ENCODE measurements around the gene GLT1D1. TPM values are rescaled to one million over a fixed set of nuclear protein-coding genes. Genes with fewer than 3 reads are reported as not detected.

GLT1D1 gene
- total RNA-seq, 4 donors from 2014 or later: 0.57 to 2.9 (median 1.4) TPM

DNA sequence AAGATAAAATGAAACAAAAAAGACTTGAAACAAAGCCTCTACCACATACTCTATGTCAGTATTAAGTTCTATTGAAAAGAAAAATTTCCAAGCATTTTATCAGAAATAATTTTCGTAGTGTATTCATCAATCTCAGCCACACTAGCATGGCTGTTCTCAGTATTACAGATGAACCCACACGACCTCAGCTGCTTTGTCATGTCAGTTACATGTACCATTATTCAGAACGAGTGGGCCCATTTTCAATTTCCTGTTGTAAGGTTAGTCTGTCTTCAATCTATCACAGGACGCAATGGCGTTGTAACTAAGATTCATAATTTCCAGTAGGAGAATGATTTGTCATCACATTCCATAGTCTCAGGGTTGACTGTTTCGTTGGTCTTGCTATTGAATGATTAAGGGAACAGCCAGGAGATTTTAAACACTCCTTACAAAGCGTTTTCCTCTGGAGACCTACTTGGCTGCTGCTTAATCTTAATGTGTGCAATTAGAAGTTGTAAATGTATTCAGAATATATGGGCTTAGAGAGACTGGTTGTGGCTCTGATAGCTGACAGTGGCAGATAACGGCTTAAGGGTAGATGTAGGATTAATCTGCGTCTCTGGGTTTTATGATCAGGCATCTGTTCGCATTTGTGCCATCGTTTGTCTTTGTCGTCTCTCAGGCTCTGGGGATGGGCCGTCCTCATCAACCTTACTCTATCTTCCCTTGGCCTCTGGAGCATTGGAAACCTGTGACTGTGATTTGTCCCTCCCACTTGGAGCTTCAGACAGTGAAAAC lies 65.4 kb downstream of the GLT1D1 start:
- H3K4me1 ChIP-seq: peaks cover 7% of the 10 kb centered on the region
- 68% methylated on average over 13 of the region's 13 CpGs for WGBS
- no peak for TF ChIP-seq POLR2AphosphoS5 (IDR thresholded peaks at IDR 0.05)

DNA sequence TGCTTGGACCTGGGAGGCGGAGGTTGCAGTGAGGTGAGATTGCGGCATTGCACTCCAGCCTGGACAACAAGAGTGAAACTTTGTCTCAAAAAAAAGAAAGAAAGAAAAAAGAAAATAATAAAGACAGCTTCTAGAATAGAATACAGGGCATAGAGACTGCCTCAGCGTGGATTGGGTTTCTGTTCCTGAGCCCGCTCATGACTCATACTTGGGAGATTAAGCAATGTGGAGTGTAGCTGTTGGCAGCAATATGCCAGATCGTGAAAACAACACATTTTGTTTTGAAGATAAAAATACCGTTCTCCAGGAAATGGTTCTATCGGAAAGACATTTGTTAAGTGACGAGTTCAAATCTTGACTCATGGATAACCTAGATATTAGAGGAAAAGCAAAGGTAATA lies 67.2 kb downstream of the GLT1D1 start:
- 31% methylated on average over 8 of the region's 8 CpGs for WGBS
- Histone ChIP-seq H3K36me3 (no peaks in the 10 kb centered on the region), H3K4me1 (peaks cover 7% of the 10 kb centered on the region), H3K27me3 (no peaks in the 10 kb centered on the region), H3K9me3 (no peaks in the 10 kb centered on the region), H3K27ac (no peak overlapping the region), H3K4me3 (no peak overlapping the region)
- no peak for TF ChIP-seq EP300 (IDR thresholded peaks at IDR 0.05)
- TF ChIP-seq POLR2AphosphoS5 (IDR thresholded peaks at IDR 0.05): no peak
- no peak for TF ChIP-seq POLR2A (IDR thresholded peaks at IDR 0.05)
- no peak for DNase-seq (ENCODE audit: low spot score in 2 of 2)

More for the DNA sequence above, 65.4 kb downstream of the GLT1D1 start:
- Histone ChIP-seq H3K27ac (no peak overlapping the region), H3K27me3 (no peaks in the 10 kb centered on the region), H3K9me3 (no peaks in the 10 kb centered on the region), H3K36me3 (no peaks in the 10 kb centered on the region), H3K4me3 (no peak overlapping the region)
- no peak for DNase-seq (ENCODE audit: low spot score in 2 of 2)

DNA sequence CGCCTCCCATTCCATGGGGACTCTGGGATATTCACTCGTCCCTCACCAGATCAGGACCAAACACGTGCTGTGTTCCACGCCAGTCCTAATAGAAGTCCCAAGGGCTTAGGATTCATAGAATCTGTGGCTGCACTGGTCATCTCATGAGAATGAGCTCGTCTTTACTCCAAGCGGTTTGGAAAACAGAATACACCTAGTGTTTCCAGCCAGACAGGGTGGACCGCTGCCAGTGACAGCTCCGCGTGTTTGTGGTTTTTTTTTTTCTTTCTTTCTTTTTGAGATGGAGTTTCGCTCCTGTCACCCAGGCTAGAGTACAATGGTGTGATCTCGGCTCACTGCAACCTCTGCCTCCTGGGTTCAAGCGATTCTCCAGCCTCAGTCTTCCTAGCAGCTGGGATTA lies 75.1 kb downstream of the GLT1D1 start:
- TF ChIP-seq POLR2AphosphoS5 (IDR thresholded peaks at IDR 0.05) (no peak), EP300 (IDR thresholded peaks at IDR 0.05) (no peak), POLR2A (IDR thresholded peaks at IDR 0.05) (no peak)
- TF ChIP-seq, protein P1, sequence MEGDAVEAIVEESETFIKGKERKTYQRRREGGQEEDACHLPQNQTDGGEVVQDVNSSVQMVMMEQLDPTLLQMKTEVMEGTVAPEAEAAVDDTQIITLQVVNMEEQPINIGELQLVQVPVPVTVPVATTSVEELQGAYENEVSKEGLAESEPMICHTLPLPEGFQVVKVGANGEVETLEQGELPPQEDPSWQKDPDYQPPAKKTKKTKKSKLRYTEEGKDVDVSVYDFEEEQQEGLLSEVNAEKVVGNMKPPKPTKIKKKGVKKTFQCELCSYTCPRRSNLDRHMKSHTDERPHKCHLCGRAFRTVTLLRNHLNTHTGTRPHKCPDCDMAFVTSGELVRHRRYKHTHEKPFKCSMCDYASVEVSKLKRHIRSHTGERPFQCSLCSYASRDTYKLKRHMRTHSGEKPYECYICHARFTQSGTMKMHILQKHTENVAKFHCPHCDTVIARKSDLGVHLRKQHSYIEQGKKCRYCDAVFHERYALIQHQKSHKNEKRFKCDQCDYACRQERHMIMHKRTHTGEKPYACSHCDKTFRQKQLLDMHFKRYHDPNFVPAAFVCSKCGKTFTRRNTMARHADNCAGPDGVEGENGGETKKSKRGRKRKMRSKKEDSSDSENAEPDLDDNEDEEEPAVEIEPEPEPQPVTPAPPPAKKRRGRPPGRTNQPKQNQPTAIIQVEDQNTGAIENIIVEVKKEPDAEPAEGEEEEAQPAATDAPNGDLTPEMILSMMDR (IDR thresholded peaks at IDR 0.05): no peak
- WGBS: 81% methylated on average over 12 of the region's 12 CpGs
- no peak for DNase-seq (ENCODE audit: low spot score in 2 of 2)
- H3K36me3 ChIP-seq: no peaks in the 10 kb centered on the region
- H3K4me3 ChIP-seq: no peak overlapping the region
- H3K4me1 ChIP-seq: no peaks in the 10 kb centered on the region
- no peaks in the 10 kb centered on the region for H3K27me3 ChIP-seq
- H3K9me3 ChIP-seq: no peaks in the 10 kb centered on the region
- H3K27ac ChIP-seq: no peak overlapping the region

DNA sequence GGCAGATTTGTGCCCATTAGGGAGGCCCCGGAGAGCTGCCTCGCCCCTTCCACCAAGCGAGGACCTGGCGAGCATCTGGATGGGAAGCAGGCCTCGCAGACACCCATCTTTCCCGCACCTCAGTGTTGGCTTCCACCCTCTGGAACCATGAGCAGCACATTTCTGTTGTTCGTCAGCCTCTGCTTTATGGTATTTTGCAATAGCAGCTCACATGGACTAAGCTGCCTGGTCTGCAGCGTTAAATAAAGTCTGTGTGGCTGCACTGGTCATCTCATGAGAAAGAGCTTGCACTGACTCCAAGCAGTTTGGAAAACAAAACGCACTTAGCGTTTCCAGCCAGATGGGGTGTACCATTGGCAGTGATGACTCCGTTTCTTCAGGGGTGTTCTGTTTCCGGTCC lies 75.8 kb downstream of the GLT1D1 start:
- Histone ChIP-seq H3K27me3 (no peaks in the 10 kb centered on the region), H3K36me3 (no peaks in the 10 kb centered on the region), H3K27ac (no peak overlapping the region), H3K9me3 (no peaks in the 10 kb centered on the region), H3K4me1 (no peaks in the 10 kb centered on the region), H3K4me3 (no peak overlapping the region)
- no peak for DNase-seq (ENCODE audit: low spot score in 2 of 2)
- WGBS: 69% methylated on average over 12 of the region's 12 CpGs
- no peak for TF ChIP-seq POLR2AphosphoS5 (IDR thresholded peaks at IDR 0.05)
- no peak for TF ChIP-seq POLR2A (IDR thresholded peaks at IDR 0.05)
- TF ChIP-seq EP300 (IDR thresholded peaks at IDR 0.05): no peak
- TF ChIP-seq, protein P1 (IDR thresholded peaks at IDR 0.05): no peak

DNA sequence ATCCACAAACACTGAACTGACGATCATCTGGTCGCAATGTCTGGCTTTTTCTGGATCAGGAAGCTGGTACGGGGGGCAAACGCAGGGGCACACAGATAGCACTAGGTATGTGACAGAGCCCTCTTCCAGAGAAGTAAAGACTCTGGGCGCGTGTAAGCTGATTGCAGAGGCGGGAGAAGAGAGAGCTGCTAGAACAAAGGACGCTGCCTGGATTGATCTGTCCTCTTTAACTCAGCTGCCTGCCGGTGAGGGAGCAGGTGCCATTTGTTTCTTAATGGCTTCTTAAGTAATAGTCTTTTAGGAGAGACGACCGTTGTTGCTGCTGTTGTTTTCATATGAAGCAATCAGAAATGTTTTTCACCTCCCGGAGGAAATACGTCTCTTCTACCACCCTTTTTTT lies 77.3 kb downstream of the GLT1D1 start:
- Histone ChIP-seq H3K4me1 (no peaks in the 10 kb centered on the region), H3K9me3 (no peaks in the 10 kb centered on the region), H3K36me3 (no peaks in the 10 kb centered on the region), H3K27me3 (no peaks in the 10 kb centered on the region), H3K4me3 (no peak overlapping the region), H3K27ac (no peak overlapping the region)
- no peak for DNase-seq (ENCODE audit: low spot score in 2 of 2)
- 66% methylated on average over 13 of the region's 13 CpGs for WGBS
- TF ChIP-seq POLR2A (IDR thresholded peaks at IDR 0.05) (no peak), POLR2AphosphoS5 (IDR thresholded peaks at IDR 0.05) (no peak)
- TF ChIP-seq, protein P1 (IDR thresholded peaks at IDR 0.05): no peak

DNA sequence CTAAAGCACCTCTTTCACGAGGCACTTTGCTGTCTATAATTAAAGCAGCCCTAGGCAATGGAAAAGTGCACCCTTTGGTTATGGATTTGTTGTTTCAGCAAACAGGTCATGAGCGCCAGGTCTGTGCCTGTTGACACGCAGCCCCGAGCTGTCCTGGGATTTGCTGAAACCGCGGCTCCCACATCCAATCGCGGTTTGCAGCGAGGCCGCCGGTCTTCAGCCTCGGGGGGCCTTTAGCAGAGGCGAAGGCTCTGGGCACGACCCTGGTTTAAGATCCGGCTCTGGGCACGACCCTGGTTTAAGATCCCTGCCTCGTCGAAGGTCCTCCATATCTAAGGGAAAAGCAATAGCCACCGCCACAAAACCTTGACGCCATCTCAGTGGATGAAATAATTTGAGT lies 79.2 kb downstream of the GLT1D1 start:
- WGBS: 93% methylated on average over 20 of the region's 20 CpGs
- Histone ChIP-seq H3K4me3 (no peak overlapping the region), H3K9me3 (no peaks in the 10 kb centered on the region), H3K4me1 (no peaks in the 10 kb centered on the region), H3K27me3 (no peaks in the 10 kb centered on the region), H3K27ac (no peak overlapping the region), H3K36me3 (no peaks in the 10 kb centered on the region)
- no peak for DNase-seq (ENCODE audit: low spot score in 2 of 2)
- TF ChIP-seq POLR2AphosphoS5 (IDR thresholded peaks at IDR 0.05) (no peak), EP300 (IDR thresholded peaks at IDR 0.05) (no peak)
